Neural cell (in vitro differentiated cells): ENCODE data around the gene OFD1. TPM values are rescaled to one million over a fixed set of nuclear protein-coding genes. Genes with fewer than 3 reads are reported as not detected.

Source experiments
- H2AFZ ChIP-seq: fragments of 200-600, 300-800 bp; sonication (generic), shearing (Covaris generic); 2 replicates; pipeline ENCODE4 v1.6.0; 2014; ENCODE audit warnings: low read depth, mild to moderate bottlenecking, antibody characterized with exemption, low read length, moderate library complexity
- H3F3A ChIP-seq: fragments of 200-600 bp; shearing (Covaris generic); 2 replicates; pipeline ENCODE4 v1.6.1; 2016; ENCODE audit warnings: mild to moderate bottlenecking, moderate library complexity, mixed read lengths, antibody characterized with exemption, low read length; ENCODE audit not compliant: insufficient read depth, poor library complexity, severe bottlenecking
- H3K27ac ChIP-seq: fragments of 200-600, 300-800 bp; sonication (generic), shearing (Covaris generic); 2 replicates; pipeline ENCODE4 v1.5.1; 2014; ENCODE audit warnings: mild to moderate bottlenecking, low read length, moderate library complexity
- H3K27me3 ChIP-seq: fragments of 300-800, 200-600 bp; sonication (generic), shearing (Covaris generic); 2 replicates; pipeline ENCODE4 v1.6.0; 2014; ENCODE audit warnings: mild to moderate bottlenecking, low read depth, low read length, moderate library complexity; ENCODE audit not compliant: insufficient read depth
- H3K36me3 ChIP-seq: fragments of 300-800, 200-600 bp; sonication (generic), shearing (Covaris generic); 2 replicates; pipeline ENCODE4 v1.5.1; 2014; ENCODE audit warnings: mild to moderate bottlenecking, antibody characterized with exemption, low read length, moderate library complexity; ENCODE audit not compliant: insufficient read depth
- H3K4me2 ChIP-seq: fragments of 300-800, 200-600 bp; sonication (generic), shearing (Covaris generic); 2 replicates; pipeline ENCODE4 v1.6.0; 2014; ENCODE audit warnings: mild to moderate bottlenecking, low read length
- H3K4me3 ChIP-seq: fragments of 300-800, 200-600 bp; sonication (generic), shearing (Covaris generic); 2 replicates; pipeline ENCODE4 v1.5.1; 2014; ENCODE audit warnings: mild to moderate bottlenecking, low read length, moderate library complexity
- H3K79me2 ChIP-seq: fragments of 200-600 bp; shearing (Covaris generic); replicated peaks from 2 replicates; pipeline ENCODE4 v1.6.0; 2014; ENCODE audit warnings: mild to moderate bottlenecking, low read length, moderate library complexity; ENCODE audit not compliant: insufficient read depth
- H3K9ac ChIP-seq: fragments of 300-800, 200-600 bp; sonication (generic), shearing (Covaris generic); 2 replicates; pipeline ENCODE4 v1.6.1; 2016; ENCODE audit warnings: mild to moderate bottlenecking, low read length, mixed read lengths
- H3K9me2 ChIP-seq: fragments of 200-600 bp; shearing (Covaris generic); 2 replicates; pipeline ENCODE4 v1.6.1; 2016; ENCODE audit warnings: mild to moderate bottlenecking, low read length, mixed read lengths; ENCODE audit not compliant: insufficient read depth
- H3K9me3 ChIP-seq: fragments of 200-600, 300-800 bp; sonication (generic), shearing (Covaris generic); 2 replicates; pipeline ENCODE4 v1.6.1; 2016; ENCODE audit warnings: mild to moderate bottlenecking, mixed run types, low read length, moderate library complexity, mixed read lengths
- H4K20me1 ChIP-seq: fragments of 200-600 bp; shearing (Covaris generic); 2 replicates; pipeline ENCODE4 v1.6.1; 2016; ENCODE audit warnings: mild to moderate bottlenecking, mixed run types; ENCODE audit not compliant: insufficient read depth
- EP300 ChIP-seq: fragments of 450-650 bp; conservative IDR thresholded peaks from 2 replicates; pipeline ENCODE4 v1.6.1; 2014; ENCODE audit warnings: antibody characterized with exemption, mild to moderate bottlenecking, moderate library complexity; ENCODE audit not compliant: poor library complexity, severe bottlenecking
- EZH2 ChIP-seq: fragments of 200-600, 300-800 bp; shearing (Covaris generic), sonication (generic); IDR thresholded peaks from 2 replicates; pipeline ENCODE4 v1.6.1; 2014; ENCODE audit warnings: antibody characterized with exemption, low read length, borderline replicate concordance, mild to moderate bottlenecking; ENCODE audit not compliant: insufficient read depth, poor library complexity, severe bottlenecking
- MXI1 ChIP-seq: fragments of 450-650 bp; conservative IDR thresholded peaks from 2 replicates; pipeline ENCODE4 v1.6.1; 2014; ENCODE audit warnings: antibody characterized with exemption, mild to moderate bottlenecking; ENCODE audit not compliant: poor library complexity, severe bottlenecking
- POLR2AphosphoS5 ChIP-seq: IDR thresholded peaks from 2 replicates; pipeline ENCODE4 v1.6.1; 2012
- RAD21 ChIP-seq: fragments of 450-650 bp; conservative IDR thresholded peaks from 2 replicates; pipeline ENCODE4 v1.6.1; 2014; ENCODE audit warnings: antibody characterized with exemption, mild to moderate bottlenecking, moderate library complexity
- SMC3 ChIP-seq: fragments of 450-650 bp; conservative IDR thresholded peaks from 2 replicates; pipeline ENCODE4 v1.6.1; 2014; ENCODE audit warnings: antibody characterized with exemption, mild to moderate bottlenecking, moderate library complexity; ENCODE audit not compliant: poor library complexity
- TAF1 ChIP-seq: IDR thresholded peaks from 2 replicates; pipeline ENCODE4 v1.6.1; 2012; ENCODE audit warnings: low read depth
- polyA plus RNA-seq: library from polyadenylated mRNA; depleted of rRNA; stranded (reverse); fragments of >200 nt; gene quantifications from 2 replicates; pipeline ENCODE4 v1.2.3, GENCODE V29; 2014
- TF ChIP-seq, protein P1 (sequence below): IDR thresholded peaks from 2 replicates; pipeline ENCODE4 v1.6.1; 2012; ENCODE audit warnings: borderline replicate concordance
- TF ChIP-seq, protein P2 (sequence below): fragments of 450-650 bp; IDR thresholded peaks from 2 replicates; pipeline ENCODE4 v1.5.1; 2014; ENCODE audit warnings: antibody characterized with exemption, mild to moderate bottlenecking, moderate library complexity; ENCODE audit not compliant: poor library complexity, severe bottlenecking

Gene OFD1
- polyA plus RNA-seq, 1 donor from 2014 or later, result 35.1 TPM

DNA sequence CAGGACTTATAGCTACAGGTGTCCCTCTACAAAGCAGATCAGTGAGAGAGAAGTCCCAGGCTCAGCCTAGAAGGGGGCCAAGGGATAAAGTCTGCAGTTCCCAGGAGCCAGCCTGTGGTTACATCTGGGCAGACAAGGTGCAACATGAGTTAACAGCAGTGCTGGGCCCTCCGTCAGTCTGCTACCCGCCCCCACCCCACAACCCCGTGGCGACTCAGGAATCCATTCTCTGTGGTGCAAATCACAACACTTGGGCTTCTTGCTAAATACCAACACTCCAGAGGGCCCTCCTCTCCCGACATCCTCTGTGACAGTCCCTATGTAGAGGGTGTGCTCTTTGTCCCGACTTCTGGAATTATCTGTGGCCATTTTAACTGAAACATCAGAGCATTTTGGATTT lies 68.6 kb downstream of the OFD1 start:
- H2AFZ ChIP-seq, result no peak overlapping the region
- no peak overlapping the region for H3K9ac ChIP-seq
- H3K36me3 ChIP-seq, result no peaks in the 10 kb centered on the region
- no peaks in the 10 kb centered on the region for H3K9me3 ChIP-seq
- TF ChIP-seq TAF1 (no peak), EZH2 (no peak), SMC3 (no peak), POLR2AphosphoS5 (no peak), EP300 (no peak), MXI1 (no peak), RAD21 (no peak)
- TF ChIP-seq, protein P1, sequence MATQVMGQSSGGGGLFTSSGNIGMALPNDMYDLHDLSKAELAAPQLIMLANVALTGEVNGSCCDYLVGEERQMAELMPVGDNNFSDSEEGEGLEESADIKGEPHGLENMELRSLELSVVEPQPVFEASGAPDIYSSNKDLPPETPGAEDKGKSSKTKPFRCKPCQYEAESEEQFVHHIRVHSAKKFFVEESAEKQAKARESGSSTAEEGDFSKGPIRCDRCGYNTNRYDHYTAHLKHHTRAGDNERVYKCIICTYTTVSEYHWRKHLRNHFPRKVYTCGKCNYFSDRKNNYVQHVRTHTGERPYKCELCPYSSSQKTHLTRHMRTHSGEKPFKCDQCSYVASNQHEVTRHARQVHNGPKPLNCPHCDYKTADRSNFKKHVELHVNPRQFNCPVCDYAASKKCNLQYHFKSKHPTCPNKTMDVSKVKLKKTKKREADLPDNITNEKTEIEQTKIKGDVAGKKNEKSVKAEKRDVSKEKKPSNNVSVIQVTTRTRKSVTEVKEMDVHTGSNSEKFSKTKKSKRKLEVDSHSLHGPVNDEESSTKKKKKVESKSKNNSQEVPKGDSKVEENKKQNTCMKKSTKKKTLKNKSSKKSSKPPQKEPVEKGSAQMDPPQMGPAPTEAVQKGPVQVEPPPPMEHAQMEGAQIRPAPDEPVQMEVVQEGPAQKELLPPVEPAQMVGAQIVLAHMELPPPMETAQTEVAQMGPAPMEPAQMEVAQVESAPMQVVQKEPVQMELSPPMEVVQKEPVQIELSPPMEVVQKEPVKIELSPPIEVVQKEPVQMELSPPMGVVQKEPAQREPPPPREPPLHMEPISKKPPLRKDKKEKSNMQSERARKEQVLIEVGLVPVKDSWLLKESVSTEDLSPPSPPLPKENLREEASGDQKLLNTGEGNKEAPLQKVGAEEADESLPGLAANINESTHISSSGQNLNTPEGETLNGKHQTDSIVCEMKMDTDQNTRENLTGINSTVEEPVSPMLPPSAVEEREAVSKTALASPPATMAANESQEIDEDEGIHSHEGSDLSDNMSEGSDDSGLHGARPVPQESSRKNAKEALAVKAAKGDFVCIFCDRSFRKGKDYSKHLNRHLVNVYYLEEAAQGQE, result no peak
- TF ChIP-seq, protein P2, sequence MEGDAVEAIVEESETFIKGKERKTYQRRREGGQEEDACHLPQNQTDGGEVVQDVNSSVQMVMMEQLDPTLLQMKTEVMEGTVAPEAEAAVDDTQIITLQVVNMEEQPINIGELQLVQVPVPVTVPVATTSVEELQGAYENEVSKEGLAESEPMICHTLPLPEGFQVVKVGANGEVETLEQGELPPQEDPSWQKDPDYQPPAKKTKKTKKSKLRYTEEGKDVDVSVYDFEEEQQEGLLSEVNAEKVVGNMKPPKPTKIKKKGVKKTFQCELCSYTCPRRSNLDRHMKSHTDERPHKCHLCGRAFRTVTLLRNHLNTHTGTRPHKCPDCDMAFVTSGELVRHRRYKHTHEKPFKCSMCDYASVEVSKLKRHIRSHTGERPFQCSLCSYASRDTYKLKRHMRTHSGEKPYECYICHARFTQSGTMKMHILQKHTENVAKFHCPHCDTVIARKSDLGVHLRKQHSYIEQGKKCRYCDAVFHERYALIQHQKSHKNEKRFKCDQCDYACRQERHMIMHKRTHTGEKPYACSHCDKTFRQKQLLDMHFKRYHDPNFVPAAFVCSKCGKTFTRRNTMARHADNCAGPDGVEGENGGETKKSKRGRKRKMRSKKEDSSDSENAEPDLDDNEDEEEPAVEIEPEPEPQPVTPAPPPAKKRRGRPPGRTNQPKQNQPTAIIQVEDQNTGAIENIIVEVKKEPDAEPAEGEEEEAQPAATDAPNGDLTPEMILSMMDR, result no peak
- no peaks in the 10 kb centered on the region for H3K27me3 ChIP-seq
- H3K9me2 ChIP-seq, result no peaks in the 10 kb centered on the region
- no peaks in the 10 kb centered on the region for H3K79me2 ChIP-seq
- H3K4me3 ChIP-seq, result no peak overlapping the region
- no peak overlapping the region for H3K27ac ChIP-seq
- no peak overlapping the region for H3K4me2 ChIP-seq
- no peaks in the 10 kb centered on the region for H3F3A ChIP-seq
- H4K20me1 ChIP-seq, result no peaks in the 10 kb centered on the region

DNA sequence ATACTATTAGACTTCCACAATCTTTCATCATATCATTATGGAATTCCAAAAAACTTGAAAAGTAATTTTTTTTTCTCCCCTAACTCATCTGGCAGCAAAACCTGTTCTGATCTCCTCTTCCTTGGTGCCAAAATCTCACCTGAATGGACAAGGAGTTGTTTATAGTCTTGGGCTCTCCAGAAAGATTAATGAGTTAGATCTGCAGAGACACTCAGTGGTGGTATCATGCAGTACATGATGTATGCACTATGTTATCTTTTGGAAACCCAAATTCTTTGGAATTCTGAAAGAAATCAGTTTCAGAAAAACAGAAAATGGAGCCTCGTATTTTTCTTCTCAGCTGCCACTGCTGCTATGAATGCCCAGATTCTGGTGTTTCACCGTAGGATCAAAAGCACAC lies 70.7 kb downstream of the OFD1 start:
- Histone ChIP-seq H3K79me2 (no peaks in the 10 kb centered on the region), H3K4me3 (no peak overlapping the region), H3K36me3 (no peaks in the 10 kb centered on the region), H3K9me3 (no peaks in the 10 kb centered on the region), H3K9ac (no peak overlapping the region), H3F3A (no peaks in the 10 kb centered on the region), H3K27ac (no peak overlapping the region), H3K9me2 (no peaks in the 10 kb centered on the region), H2AFZ (no peak overlapping the region), H3K4me2 (no peak overlapping the region), H4K20me1 (no peaks in the 10 kb centered on the region), H3K27me3 (no peaks in the 10 kb centered on the region)
- no peak for TF ChIP-seq EP300
- TF ChIP-seq, protein P2, result no peak
- no peak for TF ChIP-seq MXI1
- TF ChIP-seq SMC3, result no peak
- no peak for TF ChIP-seq TAF1
- no peak for TF ChIP-seq POLR2AphosphoS5
- TF ChIP-seq, protein P1, result no peak
- TF ChIP-seq EZH2, result no peak
- no peak for TF ChIP-seq RAD21
